ENCODE results near the gene LYL1.

- TF ChIP-seq POLR2A (IDR thresholded peaks at IDR 0.05; ENCODE audit: low read length), result no peak
- no peak for TF ChIP-seq GATA1 (IDR thresholded peaks at IDR 0.05; ENCODE audit: low read depth, low read length)
Measured at GRCh38 chr19:13117176-13117771, 14.6 kb upstream of the LYL1 start.
